Endothelial cell of umbilical vein (primary cell): ENCODE measurements around the gene PCDH8. TPM values are rescaled to one million over a fixed set of nuclear protein-coding genes. Genes with fewer than 3 reads are reported as not detected.

Source experiments
- BruUV-seq: library from RNA; stranded (reverse); fragments of 400-500 nt; replicated peaks from 2 replicates; lab custom pipeline; 2021; lab: Mats Ljungman, UMichigan
- CTCF ChIA-PET: fragments of 300-600, 350-600 bp; sonication (Branson Sonifier 250); formaldehyde crosslinking; loops from one replicate; lab custom pipeline; 2021; ENCODE audit warnings: antibody characterized with exemption, inconsistent platforms; lab: Charles Lee
- POLR2A ChIA-PET: fragments of 300-600, 350-600 bp; sonication (Branson Sonifier 250); formaldehyde crosslinking; loops from one replicate; lab custom pipeline; 2021; ENCODE audit warnings: antibody characterized with exemption, inconsistent platforms; lab: Charles Lee
- DNase-seq: peaks from one replicate; pipeline ENCODE4 v3.0.0-alpha.2; 2011; ENCODE audit warnings: low read depth, low spot score
- FAIRE-seq: peaks from 2 replicates; lab custom pipeline; 2011; peaks lifted over from hg19 to GRCh38; lab: Jason Lieb, UNC
- H2AFZ ChIP-seq: 2 replicates; pipeline ENCODE4 v1.6.0; 2012; ENCODE audit warnings: low read depth, low read length, control low read depth, inconsistent platforms
- H3K27ac ChIP-seq: 2 replicates; pipeline ENCODE4 v1.5.1; 2011; ENCODE audit warnings: low read depth, mild to moderate bottlenecking, control low read depth, low read length, moderate library complexity; ENCODE audit not compliant: insufficient read depth
- H3K27me3 ChIP-seq, 2 experiments: 2 replicates each; pipeline versions ENCODE4 v1.6.0 to v1.6.1; 2011; ENCODE audit warnings: low read length in 2 of 2, mixed read lengths in 1 of 2; ENCODE audit not compliant: control insufficient read depth in 2 of 2, insufficient read depth in 2 of 2
- H3K36me3 ChIP-seq, 2 experiments: 2 replicates in 1 of 2; 3 replicates in 1 of 2; pipeline ENCODE4 v1.5.1; 2011; ENCODE audit warnings: low read length in 2 of 2, mild to moderate bottlenecking in 1 of 2, moderate library complexity in 1 of 2; ENCODE audit not compliant: control insufficient read depth in 2 of 2, insufficient read depth in 2 of 2; ENCODE audit errors: extremely low read depth in 1 of 2
- H3K4me1 ChIP-seq: 3 replicates; pipeline ENCODE4 v1.5.1; 2011; ENCODE audit warnings: mild to moderate bottlenecking, low read length; ENCODE audit not compliant: control insufficient read depth, insufficient read depth; ENCODE audit errors: extremely low read depth
- H3K4me2 ChIP-seq: 2 replicates; pipeline ENCODE4 v1.6.1; 2011; ENCODE audit warnings: low read length, control low read depth, mixed read lengths; ENCODE audit not compliant: insufficient read depth
- H3K4me3 ChIP-seq, 3 experiments: fragments of 200-600 bp in 1 of 3; sonication (generic), shearing (Covaris generic) in 1 of 3; replicated peaks in 1 of 3; 2 replicates each; pipeline ENCODE4 v1.5.1; 2011 to 2016; ENCODE audit warnings: control low read depth in 3 of 3, low read length in 3 of 3, mild to moderate bottlenecking in 2 of 3, inconsistent platforms in 1 of 3, low read depth in 1 of 3, moderate library complexity in 1 of 3; ENCODE audit not compliant: insufficient read depth in 1 of 3
- H3K79me2 ChIP-seq: 2 replicates; pipeline ENCODE4 v1.6.0; 2012; ENCODE audit warnings: low read length, inconsistent platforms; ENCODE audit not compliant: control insufficient read depth, insufficient read depth
- H3K9ac ChIP-seq: replicated peaks from 2 replicates; pipeline ENCODE3; 2011; ENCODE audit warnings: low read length, control low read depth; ENCODE audit not compliant: insufficient read depth; ENCODE audit errors: extremely low read depth
- H3K9me1 ChIP-seq: replicated peaks from 3 replicates; pipeline ENCODE4 v1.6.0; 2011; ENCODE audit warnings: mild to moderate bottlenecking, low read length; ENCODE audit not compliant: control insufficient read depth, insufficient read depth; ENCODE audit errors: extremely low read depth
- H3K9me3 ChIP-seq: replicated peaks from 2 replicates; pipeline ENCODE4 v1.5.1; 2012; ENCODE audit warnings: low read length, inconsistent platforms; ENCODE audit not compliant: control insufficient read depth, insufficient read depth
- H4K20me1 ChIP-seq: replicated peaks from 2 replicates; pipeline ENCODE3; 2011; ENCODE audit warnings: mild to moderate bottlenecking, low read length; ENCODE audit not compliant: control insufficient read depth, insufficient read depth; ENCODE audit errors: extremely low read depth
- EZH2 ChIP-seq: IDR thresholded peaks from 2 replicates; pipeline ENCODE4 v1.6.1; 2012; ENCODE audit warnings: borderline replicate concordance, low read depth, mild to moderate bottlenecking, moderate library complexity, low read length, inconsistent platforms; ENCODE audit not compliant: severe bottlenecking
- FOS ChIP-seq: IDR thresholded peaks from 2 replicates; pipeline ENCODE4 v1.6.1; 2011; ENCODE audit warnings: mild to moderate bottlenecking, low read length, moderate library complexity, borderline replicate concordance; ENCODE audit not compliant: insufficient read depth
- GATA2 ChIP-seq: IDR thresholded peaks from 2 replicates; pipeline ENCODE4 v1.7.0; 2011; ENCODE audit warnings: low read depth, mild to moderate bottlenecking, moderate library complexity, mixed read lengths, low read length; ENCODE audit not compliant: insufficient read length, insufficient read depth
- JUN ChIP-seq: IDR thresholded peaks from 2 replicates; pipeline ENCODE4 v1.6.1; 2011; ENCODE audit warnings: borderline replicate concordance, low read depth; ENCODE audit not compliant: insufficient read length, insufficient read depth
- MYC ChIP-seq: IDR thresholded peaks from one replicate; pipeline ENCODE4 v1.6.1; 2011; ENCODE audit warnings: mild to moderate bottlenecking, low read depth, low read length
- POLR2A ChIP-seq: IDR thresholded peaks from 2 replicates; pipeline ENCODE4 v1.6.1; 2012; ENCODE audit warnings: low read depth, mild to moderate bottlenecking, control low read depth, low read length
- POLR2AphosphoS5 ChIP-seq: IDR thresholded peaks from 2 replicates; pipeline ENCODE4 v1.6.1; 2012; ENCODE audit warnings: low read depth, mild to moderate bottlenecking, control low read depth, low read length, moderate library complexity; ENCODE audit not compliant: insufficient read depth
- dilution Hi-C: fragments of 300-500 bp; cut with MboI; formaldehyde crosslinking; loops from one replicate; pipeline ENCODE4 v1.15.0; 2019; ENCODE audit warnings: low sequenced_read_pairs; ENCODE audit not compliant: extremely low pct_ligation_motif_present
- intact Hi-C: fragments of 100-400 bp; cut with micrococcal nuclease; formaldehyde crosslinking; loops from one replicate; pipeline ENCODE4 v1.10.0; 2022
- polyA plus RNA-seq, 4 experiments: library from polyadenylated mRNA; depleted of rRNA in 3 of 4; stranded (reverse) in 3 of 4; unstranded in 1 of 4; fragments of >200 nt; gene quantifications; 2 replicates each; pipeline versions ENCODE4 v1.2.1 to v1.2.3, GENCODE V29; 2011 to 2012; ENCODE audit warnings: missing spikeins in 1 of 4
- total RNA-seq: library from RNA; stranded (reverse); gene quantifications from 2 replicates; pipeline ENCODE4 v1.2.3, GENCODE V29; 2021
- TF ChIP-seq, protein P1 (sequence below), 2 donors: IDR thresholded peaks; 1 replicate in 1 of 2; 2 replicates in 1 of 2; pipeline ENCODE4 v1.5.1; 2011; ENCODE audit warnings: low read length in 2 of 2, mild to moderate bottlenecking in 2 of 2, moderate library complexity in 2 of 2, control low read depth in 1 of 2, inconsistent platforms in 1 of 2, low read depth in 1 of 2; ENCODE audit not compliant: insufficient read depth in 1 of 2; ENCODE audit errors: extremely low read depth in 1 of 2
- TF ChIP-seq, protein P2 (sequence below): IDR thresholded peaks from 2 replicates; pipeline ENCODE4 v1.6.1; 2011; ENCODE audit not compliant: insufficient read depth, insufficient read length

The PCDH8 gene
- total and polyA plus RNA-seq, 2 donors (not counting 3 experiments of a cell fraction or from before 2014, with no cell fraction given) = not detected

DNA sequence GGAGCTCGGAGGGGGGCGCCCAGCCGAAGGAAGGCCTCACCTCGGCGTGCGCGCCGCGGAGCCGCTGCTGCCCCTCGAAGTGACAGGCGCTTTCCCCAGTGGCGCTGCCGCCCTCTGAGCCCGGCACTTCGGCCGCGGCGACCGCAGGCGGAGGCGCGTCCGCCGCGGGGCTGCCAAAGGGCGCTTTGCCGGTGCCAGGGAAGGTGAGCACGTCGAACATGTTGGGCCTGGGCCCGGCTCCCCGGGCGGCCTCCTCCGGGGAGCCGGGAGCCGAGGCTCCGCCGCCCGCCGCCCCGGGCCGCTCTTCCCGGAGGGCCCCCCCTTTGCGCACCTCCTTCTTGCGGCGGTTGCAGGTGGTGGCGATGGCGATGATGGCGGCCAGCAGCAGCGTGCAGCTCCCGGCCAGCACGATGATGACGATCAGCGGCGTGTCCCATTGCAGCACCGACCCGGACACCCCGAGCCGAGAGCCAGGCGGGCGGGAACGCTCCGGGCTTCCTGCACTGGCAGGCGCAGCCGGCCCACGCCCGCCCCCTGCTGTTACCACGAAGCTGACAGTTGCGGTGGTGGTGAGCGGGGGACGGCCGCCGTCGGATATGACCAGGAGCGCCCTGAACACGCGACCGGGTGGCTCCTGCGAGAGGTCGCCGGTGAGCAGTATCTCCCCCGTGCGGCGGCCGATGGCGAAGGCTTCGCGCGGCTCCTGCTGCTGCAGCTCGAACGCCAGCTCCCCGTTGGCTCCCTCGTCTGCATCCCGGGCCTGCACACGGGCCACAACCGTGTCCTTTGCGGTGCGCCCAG lies 2.5 kb downstream of the PCDH8 start:
- DNase-seq (peak; percentile 13), FAIRE-seq (no peak)
- H3K36me3 ChIP-seq = no peaks in the 10 kb centered on the region
- H2AFZ ChIP-seq = no peak overlapping the region
- H3K4me2 ChIP-seq = peak overlapping the region; percentile 6
- intact Hi-C loops (loop anchor here (1.0 kb wide), 2 partner anchors 237 to 391 kb away; partner anchors contain the start of gene CKAP2), dilution Hi-C loops (no loop called here)
- TF ChIP-seq EZH2 (peak; percentile 61), JUN (no peak), POLR2A (no peak), GATA2 (no peak), MYC (no peak), POLR2AphosphoS5 (no peak), FOS (no peak)
- TF ChIP-seq, protein P1, sequence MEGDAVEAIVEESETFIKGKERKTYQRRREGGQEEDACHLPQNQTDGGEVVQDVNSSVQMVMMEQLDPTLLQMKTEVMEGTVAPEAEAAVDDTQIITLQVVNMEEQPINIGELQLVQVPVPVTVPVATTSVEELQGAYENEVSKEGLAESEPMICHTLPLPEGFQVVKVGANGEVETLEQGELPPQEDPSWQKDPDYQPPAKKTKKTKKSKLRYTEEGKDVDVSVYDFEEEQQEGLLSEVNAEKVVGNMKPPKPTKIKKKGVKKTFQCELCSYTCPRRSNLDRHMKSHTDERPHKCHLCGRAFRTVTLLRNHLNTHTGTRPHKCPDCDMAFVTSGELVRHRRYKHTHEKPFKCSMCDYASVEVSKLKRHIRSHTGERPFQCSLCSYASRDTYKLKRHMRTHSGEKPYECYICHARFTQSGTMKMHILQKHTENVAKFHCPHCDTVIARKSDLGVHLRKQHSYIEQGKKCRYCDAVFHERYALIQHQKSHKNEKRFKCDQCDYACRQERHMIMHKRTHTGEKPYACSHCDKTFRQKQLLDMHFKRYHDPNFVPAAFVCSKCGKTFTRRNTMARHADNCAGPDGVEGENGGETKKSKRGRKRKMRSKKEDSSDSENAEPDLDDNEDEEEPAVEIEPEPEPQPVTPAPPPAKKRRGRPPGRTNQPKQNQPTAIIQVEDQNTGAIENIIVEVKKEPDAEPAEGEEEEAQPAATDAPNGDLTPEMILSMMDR (IDR thresholded peaks at IDR 0.05; ENCODE audit: extremely low read depth in 1 of 2, insufficient read depth in 1 of 2, low read depth in 1 of 2, low read length in 2 of 2) = peak; percentile 24 to 63
- TF ChIP-seq, protein P2, sequence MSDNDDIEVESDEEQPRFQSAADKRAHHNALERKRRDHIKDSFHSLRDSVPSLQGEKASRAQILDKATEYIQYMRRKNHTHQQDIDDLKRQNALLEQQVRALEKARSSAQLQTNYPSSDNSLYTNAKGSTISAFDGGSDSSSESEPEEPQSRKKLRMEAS = no peak
- H3K9me3 ChIP-seq = no peaks in the 10 kb centered on the region
- ChIA-PET POLR2A (no interaction called here), CTCF (interaction anchor here (0.8 to 2.3 kb wide), 20 partner anchors 9 to 383 kb away, joined by 3 to 24 read pairs (median 3); partner anchors contain the start of gene SUGT1)
- BruUV-seq = no TSS peak
- no peak overlapping the region for H3K4me3 ChIP-seq
- no peaks in the 10 kb centered on the region for H4K20me1 ChIP-seq
- no peaks in the 10 kb centered on the region for H3K79me2 ChIP-seq
- H3K27me3 ChIP-seq = peaks cover 49 to 76% of the 10 kb centered on the region in 2 experiments
- peaks cover 3% of the 10 kb centered on the region for H3K4me1 ChIP-seq
- no peak overlapping the region for H3K27ac ChIP-seq
- H3K9me1 ChIP-seq = no peaks in the 10 kb centered on the region
- no peak overlapping the region for H3K9ac ChIP-seq
